HG03045 (cell line): ENCODE data around the gene TMEM63A.
"Not testable (repeated sequence)": the region's sequence is repeated elsewhere in the genome, so short reads cannot be mapped to it uniquely, and the experiment has no call there.

Experiments
- ATAC-seq: cut with Tn5 transposase; IDR thresholded peaks from one replicate; pipeline ENCODE4 v1.9.1; 2021; ENCODE audit warnings: mild to moderate bottlenecking, moderate library complexity; ENCODE audit not compliant: unreplicated experiment

TMEM63A gene

DNA sequence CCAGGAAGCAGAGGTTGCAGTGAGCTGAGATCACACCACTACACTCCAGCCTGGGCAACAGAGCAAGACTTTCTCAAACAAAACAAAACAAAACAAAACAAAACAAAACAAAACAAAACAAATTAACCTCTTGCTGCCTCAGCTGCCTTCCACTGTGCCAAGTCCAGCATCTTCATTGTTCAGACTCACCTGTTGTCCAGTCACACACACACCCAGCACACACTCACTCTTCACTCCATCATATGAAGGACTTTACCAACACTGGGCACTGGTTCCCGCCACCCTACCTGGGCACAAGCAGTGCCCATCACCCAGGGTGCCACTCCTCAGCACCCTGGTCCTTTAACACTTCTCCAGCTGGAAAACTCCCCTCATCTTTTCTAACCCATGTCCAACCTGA is 27.3 kb upstream of the TMEM63A start:
- no peak for ATAC-seq

GRCh38 chr1:225908773-225909172 is 26.6 kb upstream of the TMEM63A start:
- ATAC-seq: no peak

GRCh38 chr1:225908013-225908640 is 25.9 kb upstream of the TMEM63A start:
- ATAC-seq: no peak

- no peak for ATAC-seq
Observed at GRCh38 chr1:225907341-225907740, 25.2 kb upstream of the TMEM63A start.

DNA sequence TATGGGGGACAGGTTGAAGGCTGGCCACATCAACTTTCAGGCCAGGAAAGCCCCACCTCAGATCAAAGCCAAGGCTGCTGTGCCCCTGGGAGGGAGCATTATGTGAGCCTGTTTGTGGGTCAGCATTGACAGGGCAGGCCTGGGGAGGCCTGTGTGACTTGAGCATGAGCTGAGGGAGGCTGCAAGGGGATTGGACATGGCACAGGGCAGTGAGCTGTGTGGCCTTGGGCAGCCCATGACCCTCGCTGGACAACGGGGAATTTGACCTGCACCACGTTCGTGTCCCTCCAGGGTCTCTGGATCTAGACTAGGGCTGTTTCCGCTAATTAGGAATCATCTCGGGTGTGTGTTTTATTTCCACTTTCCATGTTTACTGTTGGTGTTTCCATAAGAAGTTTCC is 24.3 kb upstream of the TMEM63A start:
- ATAC-seq: no peak

- no peak for ATAC-seq
Observed at GRCh38 chr1:225903623-225904022, 21.4 kb upstream of the TMEM63A start.

DNA sequence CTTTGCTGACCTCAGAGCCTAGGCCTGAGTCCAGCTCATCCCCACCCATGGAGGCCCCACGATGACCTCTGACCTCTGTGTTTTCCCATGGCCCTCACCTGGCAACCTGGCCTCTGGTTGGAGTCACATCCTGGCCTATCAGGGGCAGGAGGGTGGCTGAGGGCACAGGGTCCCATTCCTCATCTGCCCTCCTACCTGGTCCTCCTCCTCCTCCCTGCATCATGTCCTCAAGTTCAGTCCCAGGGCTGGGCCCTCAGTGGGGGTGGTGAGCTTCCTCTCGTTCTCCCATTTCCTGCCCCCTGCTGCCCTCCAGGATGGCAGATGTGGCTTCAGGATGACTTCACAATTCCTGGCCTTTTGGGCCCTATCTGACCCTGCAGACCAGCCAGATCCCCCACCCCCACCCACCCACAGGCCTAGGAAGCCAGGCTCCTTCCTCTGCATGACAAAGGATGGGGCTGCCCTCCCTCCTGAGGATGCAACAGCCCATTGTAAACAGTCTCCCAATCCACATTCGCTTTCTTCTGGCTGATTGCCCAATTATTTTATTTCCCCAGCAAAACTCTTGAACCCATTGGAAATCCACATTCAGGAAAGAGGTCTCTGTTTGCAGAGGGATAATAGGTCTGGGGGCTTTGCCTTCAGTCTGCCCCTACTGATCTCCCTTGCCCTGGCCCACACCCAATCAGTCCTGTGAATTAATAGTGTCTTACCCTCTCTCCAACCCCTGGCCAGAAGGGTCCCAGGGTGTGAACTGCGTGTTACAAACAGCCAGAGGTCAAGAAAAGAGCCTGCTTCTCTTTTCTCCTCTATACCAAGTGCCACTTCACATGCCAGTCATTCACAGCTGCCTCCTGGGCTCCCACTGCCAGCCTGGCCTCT is 17.1 kb upstream of the TMEM63A start:
- no peak for ATAC-seq

DNA sequence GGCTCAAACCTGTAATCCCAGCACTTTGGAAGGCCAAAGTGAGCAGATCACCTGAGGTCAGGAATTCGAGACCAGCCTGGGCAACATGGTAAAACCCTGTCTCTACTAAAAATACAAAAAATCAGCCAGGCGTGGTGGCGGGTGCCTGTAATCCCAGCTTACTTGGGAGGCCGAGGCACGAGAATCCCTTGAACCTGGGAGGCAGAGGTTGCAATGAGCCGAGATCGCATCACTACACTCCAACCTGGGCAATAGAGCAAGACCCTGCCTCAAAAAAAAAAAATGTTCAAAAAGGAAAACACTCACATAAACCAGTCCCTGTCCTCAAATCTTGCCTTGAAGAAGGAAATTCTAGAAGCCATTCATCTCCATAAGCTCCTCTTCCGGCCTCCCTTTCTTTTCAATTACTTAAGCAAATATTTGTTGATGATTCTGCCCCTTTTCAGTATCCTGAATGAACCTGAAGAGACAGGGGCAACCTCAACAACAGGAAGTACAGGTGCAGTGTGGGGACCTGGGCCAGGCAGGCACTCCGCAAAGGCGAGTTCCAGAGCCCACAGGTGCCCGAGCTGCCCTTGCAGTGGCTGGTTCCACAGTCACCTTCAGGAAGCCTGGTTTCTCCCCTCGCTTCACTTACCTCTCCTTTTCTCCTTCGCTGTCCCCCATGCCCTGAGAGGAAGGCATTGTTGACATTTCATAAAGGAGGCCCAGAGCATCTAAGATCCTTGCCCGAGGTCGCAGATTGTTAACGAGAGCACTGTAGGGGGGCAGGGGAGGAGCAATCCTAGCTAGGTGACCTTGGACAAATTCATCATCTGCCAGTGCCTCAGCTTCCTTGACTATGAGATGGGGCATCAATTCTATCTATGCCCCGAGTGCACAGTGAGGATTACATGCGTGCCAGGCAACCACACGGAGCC is 15.7 kb upstream of the TMEM63A start:
- ATAC-seq: no peak

DNA sequence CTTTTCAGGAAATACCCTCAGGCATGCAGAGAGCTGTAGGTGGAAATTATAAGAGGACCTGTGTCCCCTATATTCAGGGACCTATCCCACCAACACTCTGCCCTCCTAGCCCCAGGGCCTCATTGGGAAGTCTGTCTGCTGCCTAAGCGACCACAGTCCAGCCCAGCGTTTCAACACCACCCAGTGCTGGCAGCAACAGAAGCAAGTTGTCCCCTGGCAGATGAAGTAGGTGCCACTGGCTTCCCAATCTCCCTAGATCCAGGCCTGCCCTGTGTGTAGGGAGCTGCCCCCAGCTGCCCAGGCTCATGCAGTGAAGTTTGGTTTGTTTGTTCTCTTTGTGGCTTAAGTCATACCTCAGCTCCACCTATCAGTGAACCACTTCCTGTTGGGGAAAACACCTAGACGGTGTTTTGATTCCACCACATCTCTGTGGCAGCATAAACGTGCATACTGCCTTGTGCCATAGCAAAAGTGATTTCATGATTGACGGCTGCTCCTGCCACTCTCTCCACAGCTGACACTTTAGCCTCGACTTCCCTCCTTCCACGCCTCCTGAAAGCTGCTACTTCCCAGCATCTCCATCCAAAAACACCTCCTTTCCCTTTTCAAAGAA is 14.9 kb upstream of the TMEM63A start:
- peak; percentile 100 for ATAC-seq

- no peak for ATAC-seq
Observed at GRCh38 chr1:225896494-225896893, 14.3 kb upstream of the TMEM63A start.

DNA sequence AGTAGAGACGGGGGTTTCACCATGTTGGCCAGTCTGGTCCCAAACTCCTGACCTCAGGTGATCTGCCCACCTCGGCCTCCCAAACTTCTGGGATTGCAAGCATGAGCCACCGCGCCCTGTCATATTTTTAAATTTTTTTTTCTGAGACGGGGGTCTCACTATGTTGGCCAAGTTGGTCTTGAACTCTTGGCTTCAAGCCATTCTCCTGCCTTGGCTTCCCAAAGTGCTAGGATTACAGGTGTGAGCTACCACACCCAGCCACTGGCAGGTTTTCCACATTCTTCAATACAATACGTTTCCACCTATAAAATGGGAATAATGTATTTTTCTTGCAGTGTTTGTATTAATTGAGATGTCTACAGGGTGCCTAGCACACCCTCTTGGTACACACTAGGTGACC is 10.1 kb upstream of the TMEM63A start:
- ATAC-seq: no peak

DNA sequence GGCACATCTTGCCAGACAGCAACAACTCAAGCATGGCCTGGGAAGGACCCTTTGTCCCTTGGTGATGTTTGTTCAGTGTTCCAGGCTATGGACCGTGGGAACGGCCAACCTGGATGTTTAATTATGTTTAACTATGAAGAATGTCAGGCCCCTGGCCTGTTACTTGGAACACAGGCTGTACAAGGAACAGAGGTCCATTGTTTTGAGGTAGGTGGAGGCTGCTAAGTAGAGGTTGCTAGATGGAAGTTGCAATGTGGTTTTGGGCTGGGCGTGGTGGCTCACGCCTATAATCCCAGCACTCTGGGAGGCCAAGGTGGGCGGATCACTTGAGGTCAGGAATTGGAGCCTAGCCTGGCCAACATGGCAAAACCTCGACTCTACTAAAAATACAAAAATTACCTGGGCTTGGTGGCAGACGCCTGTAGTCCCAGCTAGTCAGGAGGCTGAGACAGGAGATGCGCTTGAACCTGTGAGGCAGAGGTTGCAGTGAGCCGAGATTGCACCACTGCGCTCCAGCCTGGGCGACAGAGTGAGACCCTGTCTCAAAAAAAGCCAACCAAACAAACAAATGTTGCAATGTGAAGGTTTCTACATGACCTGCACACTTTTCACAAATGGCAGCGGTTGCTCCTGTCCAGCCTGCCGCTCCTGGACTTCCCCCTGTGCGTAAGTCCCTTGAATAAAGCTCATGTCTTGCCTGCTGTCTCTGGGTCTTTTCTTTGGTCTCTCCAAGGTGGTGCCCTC is 9.2 kb upstream of the TMEM63A start:
- no peak for ATAC-seq

DNA sequence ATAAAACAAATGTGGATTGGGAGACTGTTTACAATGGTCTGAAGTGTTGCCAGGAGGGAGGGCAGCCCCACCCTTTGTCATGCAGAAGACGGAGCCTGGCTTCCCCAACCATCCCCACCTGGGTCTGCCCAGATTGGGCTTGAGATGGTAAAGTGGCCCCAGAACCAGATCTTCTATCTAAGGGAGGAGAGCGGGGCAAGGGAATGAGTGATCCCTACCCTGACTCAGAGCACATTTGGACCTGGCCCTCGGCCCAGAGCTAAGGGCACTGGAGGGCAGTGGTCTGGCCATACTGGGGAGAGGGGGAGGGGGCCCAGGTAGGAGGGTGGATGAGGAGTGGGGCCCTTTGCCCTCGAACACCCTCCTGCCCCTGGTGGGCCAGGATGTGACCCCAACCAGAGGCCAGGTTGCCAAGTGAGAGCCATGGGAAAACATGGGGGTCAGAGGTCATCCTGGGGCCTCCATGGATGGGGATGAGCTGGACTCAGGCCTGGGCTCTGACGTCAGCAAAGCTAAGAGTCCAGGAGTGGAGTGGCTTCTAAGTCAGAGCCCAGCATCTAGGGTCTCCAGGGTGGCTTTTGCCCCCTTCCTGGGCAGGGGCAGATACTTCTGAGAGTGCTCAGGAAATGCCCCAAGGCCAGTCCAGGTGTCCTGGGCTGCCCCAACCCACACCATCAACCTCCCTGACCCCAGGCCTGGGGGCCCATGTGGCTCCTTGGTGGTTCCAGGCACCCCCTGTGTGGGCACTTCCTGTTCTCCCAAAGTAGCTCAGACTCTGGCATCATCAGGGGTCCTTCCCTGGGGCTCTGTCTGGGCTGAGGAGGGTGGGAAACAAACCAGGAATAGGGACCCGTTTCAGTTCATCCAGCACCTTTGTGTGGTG is 8.4 kb upstream of the TMEM63A start:
- no peak for ATAC-seq

GRCh38 chr1:225889743-225890142 is 7.6 kb upstream of the TMEM63A start:
- ATAC-seq: no peak

DNA sequence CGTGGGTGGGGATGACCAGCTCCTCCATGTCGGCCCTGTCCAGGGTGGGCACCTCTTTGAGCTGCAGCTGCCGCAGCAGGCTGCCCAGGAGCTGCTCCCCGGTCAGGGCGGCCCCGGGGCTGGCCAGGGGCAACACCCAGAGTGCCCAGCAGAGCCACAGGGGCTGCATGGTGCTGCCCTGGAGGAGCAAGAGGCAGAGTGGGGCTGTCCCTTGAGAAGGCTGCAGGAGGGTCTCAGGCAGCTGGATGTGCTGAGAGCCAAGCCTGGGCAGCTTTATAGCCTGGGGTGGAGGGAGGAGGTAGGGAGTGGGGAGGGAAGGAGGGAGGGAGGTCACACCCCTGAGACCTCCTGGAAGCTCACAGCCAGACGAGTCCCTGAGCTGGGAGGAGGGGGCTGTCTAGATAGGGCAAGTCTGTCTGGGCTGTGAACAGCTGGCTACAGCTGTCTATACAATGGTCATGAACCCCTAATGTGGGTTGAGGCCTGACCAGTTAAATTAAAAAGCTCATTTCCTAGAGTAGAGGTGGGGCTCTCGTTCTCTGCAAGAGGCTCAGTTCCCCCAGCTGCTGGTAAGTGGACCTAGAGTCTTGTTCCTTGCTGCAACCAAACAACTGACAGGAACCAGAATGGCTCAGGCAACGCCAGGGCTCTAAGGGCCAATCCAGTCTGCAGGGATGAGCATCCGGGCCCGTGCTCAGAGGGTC is 6.9 kb upstream of the TMEM63A start, which contains the start of gene LEFTY1:
Gene LEFTY1, minus strand, starts transcription at position 249 of the 704 bp plus-strand sequence. Its CDS starts 80 bp downstream, at position 169.
- ATAC-seq: no peak

- no peak for ATAC-seq
Observed at GRCh38 chr1:225888289-225888897, 6.2 kb upstream of the TMEM63A start.

GRCh38 chr1:225887554-225888288 is 5.5 kb upstream of the TMEM63A start:
- ATAC-seq: not testable (repeated sequence)

DNA sequence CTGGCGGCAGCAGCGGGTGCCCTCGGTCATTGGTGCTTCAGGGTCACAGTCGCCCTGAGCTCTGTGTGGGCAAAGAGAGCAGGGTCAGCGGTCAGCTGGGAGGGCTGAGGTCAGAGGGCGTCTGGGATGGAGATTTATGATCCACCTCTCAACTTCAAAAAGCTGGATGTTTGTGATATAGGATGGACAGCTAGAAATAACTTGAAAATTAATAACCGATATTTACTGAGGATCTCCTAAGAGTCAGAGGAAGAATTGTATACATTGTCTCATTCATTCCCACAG is 4.8 kb upstream of the TMEM63A start:
- ATAC-seq: no peak
